NOMO-1 (cell line): Measurements from ENCODE around the gene C1QTNF4.
"Not testable (repeated sequence)": the region's sequence is repeated elsewhere in the genome, so short reads cannot be mapped to it uniquely, and the experiment has no call there.

Source experiments
- DNase-seq, 2 experiments: peaks; one replicate each; lab custom pipeline; 2025; ENCODE audit not compliant: unreplicated experiment in 2 of 2; lab: John Stamatoyannopoulos, UW

C1QTNF4 gene

DNA sequence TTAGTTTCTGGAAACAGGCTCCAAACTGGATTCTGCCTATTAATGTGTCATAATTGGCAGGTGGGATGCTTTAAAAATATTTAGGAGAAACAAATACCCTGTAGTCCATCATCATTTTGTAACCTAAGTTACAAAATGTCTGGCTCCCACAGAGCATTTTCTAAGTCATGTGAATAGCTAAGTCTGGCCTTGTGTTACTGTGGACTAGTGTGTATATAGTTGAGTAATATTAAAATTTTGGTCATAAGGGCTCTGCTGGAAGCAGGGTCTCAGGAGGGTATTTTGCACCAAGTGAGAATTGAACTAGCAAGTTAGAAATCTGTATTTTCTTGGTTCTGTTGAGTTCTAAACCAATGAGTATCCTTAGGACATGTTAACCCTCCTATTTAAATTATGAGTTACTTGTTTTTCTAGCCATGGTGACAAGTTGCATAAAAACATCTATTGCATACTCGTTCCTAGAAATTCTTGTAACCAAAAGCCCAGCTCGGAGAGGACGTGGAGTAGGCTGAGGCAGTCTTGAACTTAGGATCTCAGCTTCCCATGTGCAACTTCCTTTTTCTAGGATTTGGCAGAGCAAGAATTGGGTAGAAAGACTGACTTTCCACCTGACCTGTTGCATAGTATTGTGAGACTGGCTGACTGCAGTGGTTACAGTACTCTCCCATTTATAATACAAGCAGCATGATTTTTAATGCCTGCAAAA, 23.4 kb downstream of the C1QTNF4 start:
- no peak for DNase-seq

DNA sequence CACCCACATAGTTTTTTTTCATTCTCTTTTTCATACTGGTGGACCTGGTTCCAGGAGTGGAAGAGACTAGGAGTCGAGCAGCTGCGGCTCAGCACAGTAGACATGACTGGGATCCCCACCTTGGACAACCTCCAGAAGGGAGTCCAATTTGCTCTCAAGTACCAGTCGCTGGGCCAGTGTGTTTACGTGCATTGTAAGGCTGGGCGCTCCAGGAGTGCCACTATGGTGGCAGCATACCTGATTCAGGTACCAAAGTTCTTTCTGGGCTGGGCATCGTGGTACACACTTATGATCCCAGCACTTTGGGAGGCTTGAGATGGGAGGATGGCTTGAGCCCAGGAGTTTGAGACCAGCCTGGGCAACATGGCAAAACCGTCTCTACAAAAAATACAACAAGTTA, 24.6 kb downstream of the C1QTNF4 start:
- no peak for DNase-seq

DNA sequence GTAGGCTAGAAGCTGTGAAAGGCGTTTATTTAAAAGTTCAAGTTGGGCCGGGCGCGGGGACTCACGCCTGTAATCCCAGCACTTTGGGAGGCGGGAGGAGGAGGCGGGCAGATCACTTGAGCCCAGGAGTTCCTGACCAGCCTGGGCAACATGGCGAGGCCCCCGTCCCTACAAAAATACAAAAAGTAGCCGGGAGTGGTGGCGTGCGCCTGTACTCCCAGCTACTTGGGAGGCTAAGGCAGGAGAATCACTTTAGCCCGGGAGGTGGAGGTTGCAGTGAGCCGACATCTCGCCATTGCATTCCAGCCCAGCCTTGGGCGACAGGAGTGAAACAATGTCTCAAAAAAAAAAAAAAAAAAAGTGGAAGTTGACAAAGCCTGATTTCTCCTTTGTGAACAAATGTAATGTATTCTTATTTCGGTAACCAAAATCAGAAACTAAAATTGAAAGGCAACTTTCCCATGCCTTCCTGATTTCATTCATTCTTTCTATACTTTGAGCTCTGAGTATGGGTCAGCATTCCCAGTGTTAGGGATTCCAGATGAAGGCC, 28.0 kb downstream of the C1QTNF4 start:
- peak in 1 of 2 experiments; percentile 10 for DNase-seq

DNA sequence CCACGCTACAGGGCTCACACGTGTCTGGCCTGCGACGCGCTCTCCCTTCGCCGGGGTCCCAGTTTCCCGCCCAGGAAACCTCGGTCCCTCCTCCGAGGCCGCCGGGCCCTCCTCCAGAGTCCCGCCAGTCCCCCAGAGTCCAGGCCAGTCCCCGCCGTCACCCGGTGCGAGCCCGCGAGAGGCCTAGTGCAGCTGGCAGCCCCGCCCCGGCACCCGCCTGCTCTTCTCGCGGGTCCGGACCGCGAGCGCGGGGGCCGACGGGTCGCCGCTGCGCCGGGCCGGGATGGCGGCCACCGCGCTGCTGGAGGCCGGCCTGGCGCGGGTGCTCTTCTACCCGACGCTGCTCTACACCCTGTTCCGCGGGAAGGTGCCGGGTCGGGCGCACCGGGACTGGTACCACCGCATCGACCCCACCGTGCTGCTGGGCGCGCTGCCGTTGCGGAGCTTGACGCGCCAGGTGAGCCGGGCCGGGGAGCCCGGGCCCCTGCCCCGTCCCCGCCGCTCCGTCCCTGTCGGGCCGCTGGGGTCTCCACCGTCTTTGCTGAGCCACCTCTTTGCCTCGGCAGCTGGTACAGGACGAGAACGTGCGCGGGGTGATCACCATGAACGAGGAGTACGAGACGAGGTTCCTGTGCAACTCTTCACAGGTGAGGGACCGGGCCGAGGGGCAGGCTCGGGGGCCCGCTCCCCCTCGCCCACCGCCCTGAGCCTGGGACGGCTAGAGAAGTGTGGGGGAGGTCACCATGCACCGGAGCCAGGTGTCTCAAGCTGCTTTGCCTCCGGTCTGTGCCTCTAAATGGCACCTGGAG, 28.7 kb downstream of the C1QTNF4 start, which contains the start of gene PTPMT1:
Gene PTPMT1 (plus strand): TSS at position 260 of the 809 bp plus-strand sequence. CDS start 24 bp downstream, at position 284.
- peak; percentile 49 to 70 for DNase-seq

DNA sequence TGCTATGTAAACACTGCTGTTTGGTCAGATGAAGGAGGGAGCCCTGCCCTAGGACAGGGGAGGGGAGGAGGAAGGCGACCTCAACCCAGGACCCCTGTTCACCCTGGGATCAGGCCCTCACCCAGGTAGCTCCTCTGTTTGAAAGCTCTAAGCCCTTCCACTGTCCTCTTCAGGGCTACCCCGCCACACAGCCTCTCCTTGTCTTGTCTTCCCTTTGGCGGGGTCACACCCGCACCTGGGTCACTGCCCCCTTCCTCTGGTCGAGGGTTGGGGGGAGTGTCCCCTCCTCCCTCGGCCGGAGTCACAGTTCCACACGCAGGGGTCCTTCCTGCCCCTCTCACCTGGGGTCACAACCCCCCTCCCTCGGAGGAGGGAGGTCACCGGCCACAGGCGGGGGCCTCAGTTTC, 29.3 kb downstream of the C1QTNF4 start:
- no peak for DNase-seq

DNA sequence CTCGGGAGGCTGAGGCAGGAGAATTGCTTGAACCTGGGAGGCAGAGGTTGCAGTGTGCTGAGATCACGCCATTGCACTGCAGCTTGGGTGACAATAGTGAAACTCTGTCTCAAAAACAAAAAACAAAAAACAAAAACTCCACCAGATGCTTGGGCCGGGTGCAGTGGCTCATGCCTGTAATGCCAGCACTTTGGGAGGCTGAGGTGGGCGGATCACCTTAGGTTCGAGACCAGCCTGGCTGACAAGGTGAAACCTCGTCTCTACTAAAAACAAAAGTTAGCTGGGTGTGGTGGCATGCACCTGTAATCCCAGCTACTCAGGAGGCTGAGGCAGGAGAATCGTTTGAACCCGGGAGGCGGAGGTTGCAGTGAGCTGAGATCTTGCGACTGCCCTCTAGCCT, 29.8 kb downstream of the C1QTNF4 start:
- DNase-seq, result not testable (repeated sequence)

DNA sequence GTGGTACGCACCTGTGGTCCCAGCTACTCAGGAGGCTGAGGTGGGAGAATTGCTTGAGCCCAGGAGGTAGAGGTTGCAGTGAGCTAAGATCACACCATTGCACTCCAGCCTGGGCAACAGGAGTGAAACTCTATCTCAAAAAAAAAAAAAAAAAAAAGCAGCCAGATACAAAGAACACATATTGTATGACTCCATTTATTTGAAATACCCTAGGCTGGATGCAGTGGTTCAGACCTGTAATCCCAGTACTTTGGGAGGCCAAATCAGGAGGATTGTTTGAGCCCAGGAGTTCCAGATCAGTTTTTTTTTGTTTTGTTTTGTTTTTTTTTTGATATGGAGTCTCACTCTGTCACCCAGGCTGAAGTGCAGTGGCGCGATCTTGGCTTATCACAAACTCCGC, 31.8 kb downstream of the C1QTNF4 start:
- DNase-seq, result not testable (repeated sequence)

DNA sequence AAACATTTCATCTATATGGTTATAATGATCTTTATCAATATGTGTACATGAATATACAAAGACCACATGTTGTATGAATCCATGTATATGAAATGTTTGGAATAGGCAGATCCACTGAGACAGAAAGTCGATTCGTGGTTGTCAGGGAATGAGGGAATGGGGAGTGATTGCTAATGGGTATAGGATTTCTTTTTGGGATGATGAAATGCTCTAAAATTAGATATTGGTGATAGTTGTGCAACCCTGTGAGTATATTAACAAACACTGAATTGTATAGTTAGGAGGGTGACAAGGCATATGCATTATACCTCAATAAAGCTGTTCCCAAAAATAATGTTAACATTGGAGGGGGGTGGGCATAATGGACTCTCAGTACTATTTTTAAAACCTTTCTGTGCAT, 33.8 kb downstream of the C1QTNF4 start:
- peak in 1 of 2 experiments; percentile 4 for DNase-seq

DNA sequence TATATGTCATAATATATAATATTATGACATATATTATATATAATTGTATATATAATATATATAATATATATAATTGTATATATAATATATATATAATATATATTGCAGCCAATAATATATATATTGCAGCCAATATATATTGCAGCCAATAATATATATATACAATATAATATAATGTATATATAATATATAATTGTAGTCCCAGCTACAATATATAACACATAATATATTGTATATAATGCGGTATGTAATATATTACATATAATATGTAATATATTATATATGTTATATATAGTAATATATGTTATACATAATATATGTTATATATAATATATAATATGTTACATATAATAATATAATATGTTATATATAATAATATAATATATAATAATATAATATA, 35.5 kb downstream of the C1QTNF4 start:
- no peak for DNase-seq

DNA sequence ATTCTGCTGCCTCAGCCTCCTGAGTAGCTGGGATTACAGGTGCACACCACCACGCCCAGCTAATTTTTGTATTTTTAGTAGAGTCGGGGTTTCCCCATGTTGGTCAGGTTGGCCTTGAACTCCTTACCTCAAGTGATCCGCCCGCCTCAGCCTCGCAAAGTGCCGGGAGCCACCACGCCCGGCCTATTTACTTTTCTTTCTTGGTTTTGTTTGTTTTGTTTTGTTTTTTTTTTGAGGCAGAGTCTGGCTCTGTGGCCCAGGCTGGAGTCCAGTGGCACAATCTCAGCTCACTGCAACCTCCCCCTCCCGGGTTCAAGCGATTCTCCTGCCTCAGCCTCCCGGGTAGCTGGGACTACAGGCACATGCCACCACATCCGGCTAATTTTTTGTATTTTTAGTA, 37.2 kb downstream of the C1QTNF4 start:
- DNase-seq, result not testable (repeated sequence)

DNA sequence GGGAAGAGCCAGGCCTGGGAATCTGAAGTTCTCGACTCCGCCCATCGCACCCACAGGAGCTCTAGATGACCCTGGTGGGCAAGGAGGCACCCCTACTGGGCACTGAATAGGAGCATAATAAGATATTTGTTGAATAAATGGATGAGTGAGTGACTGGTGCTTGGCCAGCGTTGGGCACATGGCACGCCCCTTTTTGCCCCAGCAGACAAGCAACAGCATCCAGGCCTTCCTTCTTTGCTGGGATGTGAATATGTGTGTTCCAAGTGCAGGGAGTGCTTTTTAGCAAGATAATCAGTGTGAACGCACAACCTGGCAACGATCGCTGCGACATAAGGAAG, 40.8 kb downstream of the C1QTNF4 start:
- DNase-seq, result peak in 1 of 2 experiments; percentile 51

DNA sequence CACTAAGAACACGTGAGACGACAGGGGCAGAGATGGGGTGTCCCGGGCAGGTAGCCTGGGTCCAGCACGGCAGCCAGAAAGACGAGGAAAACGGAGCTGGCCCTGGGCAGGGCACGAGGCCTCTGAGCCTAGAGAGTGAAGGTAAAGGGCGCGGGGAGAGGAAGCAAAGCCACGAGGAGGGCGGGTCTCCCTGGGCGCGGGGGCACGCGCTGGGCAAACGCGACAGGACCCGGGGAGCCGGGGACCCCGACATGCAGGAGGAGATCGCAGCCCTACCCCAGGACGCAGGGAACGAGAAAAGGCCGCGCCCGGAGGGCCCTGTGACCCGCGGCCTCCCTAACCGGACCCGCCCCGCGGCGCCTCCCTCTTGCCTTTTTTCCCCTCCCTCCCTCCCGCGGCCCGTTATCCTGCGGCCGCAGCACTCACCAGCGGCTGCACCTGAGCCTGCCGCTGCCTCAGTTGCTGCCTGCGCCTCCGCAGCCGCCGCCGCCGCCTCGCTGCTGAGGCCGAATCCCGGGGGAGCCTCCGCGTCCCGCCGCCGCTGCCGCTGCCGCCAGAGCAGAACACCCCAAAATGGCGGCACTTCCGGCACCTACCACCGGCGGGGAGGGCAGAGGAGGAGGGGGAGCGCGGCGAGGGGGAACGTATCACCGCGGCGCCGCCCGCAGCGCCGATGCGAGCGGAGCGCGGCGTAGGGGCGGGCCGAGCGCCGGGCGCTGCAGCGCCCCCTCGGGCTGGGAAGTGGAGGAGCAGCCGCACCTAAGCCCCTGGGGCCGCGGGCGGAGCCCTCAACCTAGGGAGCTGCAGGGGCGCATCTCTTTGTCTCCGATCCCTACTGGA, 41.4 kb downstream of the C1QTNF4 start, which contains the start of gene CELF1:
Gene CELF1 (minus strand): TSS at position 567 of the 840 bp plus-strand sequence. CDS start 53,609 bp downstream, outside the sequence.
- DNase-seq, result peak; percentile 86 to 95

DNA sequence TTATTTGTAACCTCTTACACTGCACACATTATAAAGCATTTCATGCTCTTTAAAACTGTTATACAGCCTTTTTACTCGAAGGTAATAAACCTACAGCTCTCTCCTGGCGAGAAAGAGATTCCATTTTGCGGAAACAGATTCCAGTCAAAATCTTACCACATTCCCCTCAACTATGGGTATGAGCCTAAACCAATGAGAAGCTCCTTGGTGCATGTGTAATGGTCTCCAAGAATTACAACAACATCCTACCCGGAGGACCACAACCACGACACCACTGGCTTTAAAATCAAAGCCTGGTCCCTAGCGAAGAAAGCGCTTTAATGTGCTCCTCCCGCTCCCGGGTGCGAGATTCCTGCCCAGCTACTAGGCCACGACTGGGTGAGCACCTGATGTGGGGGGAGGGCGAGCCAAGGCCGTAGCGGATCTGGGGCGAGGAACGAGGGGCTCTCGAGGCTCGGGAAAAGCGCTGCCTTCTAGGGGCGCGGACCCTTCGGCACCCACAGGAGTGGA, 42.1 kb downstream of the C1QTNF4 start:
- DNase-seq, result peak in 1 of 2 experiments; percentile 34

DNA sequence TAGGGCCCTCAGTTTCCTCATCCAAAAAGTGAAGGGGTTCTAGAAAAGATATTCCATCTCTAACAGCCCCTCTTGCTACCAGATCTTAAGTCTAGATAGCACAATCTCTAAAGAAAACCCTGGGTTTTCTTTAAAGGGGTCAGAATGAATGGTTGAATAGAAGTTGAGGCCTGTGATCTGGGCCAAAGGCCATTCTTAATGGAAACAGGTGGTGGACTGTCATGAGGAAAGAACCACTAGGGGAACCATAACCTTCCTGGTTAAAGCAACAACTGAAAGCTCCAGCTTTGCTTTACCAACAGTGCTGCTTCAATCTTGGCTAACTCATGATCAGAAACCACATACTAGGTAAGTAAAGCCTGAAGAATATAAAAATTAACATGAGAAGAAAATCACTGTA, 43.1 kb downstream of the C1QTNF4 start:
- DNase-seq, result peak in 1 of 2 experiments; percentile 36

DNA sequence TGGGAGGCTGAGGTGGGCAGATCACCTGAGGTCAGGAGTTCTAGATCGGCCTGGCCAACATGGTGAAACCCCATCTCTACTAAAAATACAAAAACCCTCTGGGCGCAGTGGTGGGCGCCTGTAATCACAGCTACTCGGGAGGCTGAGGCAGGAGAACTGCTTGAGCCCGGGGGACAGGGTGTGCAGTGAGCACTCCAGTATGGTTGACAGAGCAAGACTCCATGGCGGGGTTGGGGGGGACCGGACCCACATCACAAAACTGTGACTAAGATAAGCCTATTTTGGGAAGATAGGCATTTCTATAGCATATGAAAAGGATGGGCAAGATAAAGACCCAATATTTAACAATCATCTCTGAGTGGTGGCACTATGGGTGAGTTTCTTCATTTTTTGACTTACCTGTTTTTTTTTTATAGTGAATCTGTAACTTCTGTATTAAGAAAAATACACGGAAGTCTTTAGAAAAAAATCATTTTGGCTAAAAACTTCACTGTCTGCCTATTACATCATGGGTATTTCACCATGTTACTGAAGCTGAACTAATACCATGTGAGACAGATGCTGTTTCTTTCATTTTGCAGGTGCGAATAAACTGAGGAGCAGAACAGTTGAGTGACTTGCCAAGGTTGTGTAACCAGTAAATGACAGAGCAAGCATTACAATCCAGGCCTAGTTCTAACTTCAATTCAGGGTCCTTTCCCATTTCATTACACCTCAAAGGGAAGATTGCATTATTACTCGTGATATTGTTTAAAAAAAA, 43.7 kb downstream of the C1QTNF4 start:
- peak in 1 of 2 experiments; percentile 35 for DNase-seq

DNA sequence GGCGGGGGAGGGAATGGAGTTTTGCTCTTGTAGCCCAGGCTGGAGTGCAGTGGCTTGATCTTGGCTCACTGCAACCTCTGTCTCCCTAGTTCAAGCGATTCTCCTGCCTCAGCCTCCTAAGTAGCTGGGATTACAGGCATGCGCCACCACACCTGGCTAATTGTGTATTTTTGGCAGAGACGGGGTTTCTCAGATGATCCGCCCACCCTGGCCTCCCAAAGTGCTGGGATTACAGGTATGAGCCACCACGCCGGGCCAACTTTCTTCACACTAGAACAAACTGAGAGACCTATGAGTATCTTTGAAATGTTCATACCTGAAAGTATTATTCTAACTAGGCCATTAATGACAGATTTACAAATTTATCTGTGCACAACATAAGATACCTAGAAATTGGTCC, 47.9 kb downstream of the C1QTNF4 start:
- DNase-seq, result not testable (repeated sequence)

DNA sequence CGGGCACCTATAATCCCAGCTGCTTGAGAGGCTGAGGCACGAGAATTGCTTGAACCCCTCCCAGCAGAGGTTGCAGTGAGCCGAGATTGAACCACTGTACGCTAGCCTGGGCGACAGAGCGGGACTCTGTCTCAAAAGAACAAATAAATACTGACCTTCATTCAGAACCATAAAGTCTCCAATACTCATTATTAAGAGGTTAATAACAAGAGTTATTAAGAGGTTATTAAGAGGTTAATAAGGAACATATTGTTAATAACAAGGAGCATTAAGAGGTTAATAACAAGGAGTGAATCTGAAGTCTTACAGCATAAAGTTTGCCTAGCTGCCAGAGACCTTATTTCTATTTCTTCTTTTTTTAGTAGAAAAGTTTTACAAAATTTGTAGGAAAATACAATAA, 48.9 kb downstream of the C1QTNF4 start:
- DNase-seq, result no peak

DNA sequence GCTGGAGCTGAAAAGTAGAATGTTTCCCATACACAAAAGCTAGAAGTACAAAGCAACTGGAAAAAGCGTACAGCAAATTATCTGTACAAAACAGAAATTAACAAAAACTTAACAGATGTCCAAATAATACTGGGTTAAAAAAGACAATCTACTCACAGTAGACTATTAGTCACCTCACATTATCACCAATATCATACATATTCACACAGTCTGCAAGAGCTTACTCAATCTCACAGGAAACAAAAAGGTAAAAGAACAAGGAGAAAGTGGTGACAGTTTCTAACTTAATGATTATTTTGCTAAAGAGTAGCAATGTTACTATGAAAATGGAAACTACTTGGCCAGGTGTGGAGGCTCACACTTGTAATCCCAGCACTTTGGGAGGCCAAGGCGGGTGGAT, 53.1 kb downstream of the C1QTNF4 start:
- no peak for DNase-seq

DNA sequence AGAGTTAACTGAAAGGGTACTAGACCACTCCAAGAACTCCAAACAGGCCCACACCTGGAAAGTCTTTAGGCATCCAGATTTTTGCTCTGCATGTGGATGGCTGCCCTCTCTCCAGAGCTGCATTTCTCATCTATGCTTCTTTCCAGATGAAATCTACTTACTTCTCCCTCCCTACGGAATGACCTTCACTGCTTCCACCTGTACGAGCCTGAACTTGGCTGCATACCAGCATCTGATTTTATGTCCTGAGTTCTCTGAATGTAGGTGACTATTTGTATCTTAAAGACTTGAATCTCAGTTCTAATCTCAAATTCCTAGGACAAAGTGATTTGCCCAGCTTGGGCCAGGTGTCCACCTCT, 54.6 kb downstream of the C1QTNF4 start:
- DNase-seq, result no peak
